SH-SY5Y (cell line): ENCODE data around the gene DLX3.

ENCODE experiments used
- GATA2 ChIP-seq: IDR thresholded peaks from 2 replicates; pipeline ENCODE4 v1.6.1; 2011; ENCODE audit warnings: mild to moderate bottlenecking, low read depth, low read length
- GATA3 ChIP-seq: IDR thresholded peaks from 2 replicates; pipeline ENCODE4 v1.6.1; 2011; ENCODE audit warnings: low read depth, mild to moderate bottlenecking, low read length, moderate library complexity

GRCh38 chr17:50026046-50026675, 31.1 kb upstream of the DLX3 start:
- no peak for TF ChIP-seq GATA2
- no peak for TF ChIP-seq GATA3
